ENCODE results near the gene SMPD3.

DNA sequence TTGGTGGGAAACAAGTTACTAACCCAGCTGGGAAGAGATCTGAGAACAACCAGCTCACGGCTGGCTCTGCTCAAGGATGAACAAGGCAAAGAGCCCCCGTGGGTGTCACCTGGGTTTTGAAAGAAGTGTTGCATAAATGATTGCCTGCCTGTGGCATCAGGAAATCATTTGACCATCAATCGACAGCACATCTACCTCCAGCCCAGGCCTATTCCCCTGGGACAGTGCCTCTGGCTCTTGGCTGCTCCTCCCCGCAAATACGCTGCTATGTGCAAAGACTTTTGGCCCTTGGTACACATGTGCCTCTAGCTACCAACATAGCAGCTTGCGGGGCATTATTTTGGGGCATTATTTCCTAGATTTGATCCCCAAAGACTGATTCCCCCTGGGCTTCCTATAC is 39.4 kb upstream of the SMPD3 start:
- TF ChIP-seq POLR2A (IDR thresholded peaks at IDR 0.05) = no peak
- TF ChIP-seq, protein P1, sequence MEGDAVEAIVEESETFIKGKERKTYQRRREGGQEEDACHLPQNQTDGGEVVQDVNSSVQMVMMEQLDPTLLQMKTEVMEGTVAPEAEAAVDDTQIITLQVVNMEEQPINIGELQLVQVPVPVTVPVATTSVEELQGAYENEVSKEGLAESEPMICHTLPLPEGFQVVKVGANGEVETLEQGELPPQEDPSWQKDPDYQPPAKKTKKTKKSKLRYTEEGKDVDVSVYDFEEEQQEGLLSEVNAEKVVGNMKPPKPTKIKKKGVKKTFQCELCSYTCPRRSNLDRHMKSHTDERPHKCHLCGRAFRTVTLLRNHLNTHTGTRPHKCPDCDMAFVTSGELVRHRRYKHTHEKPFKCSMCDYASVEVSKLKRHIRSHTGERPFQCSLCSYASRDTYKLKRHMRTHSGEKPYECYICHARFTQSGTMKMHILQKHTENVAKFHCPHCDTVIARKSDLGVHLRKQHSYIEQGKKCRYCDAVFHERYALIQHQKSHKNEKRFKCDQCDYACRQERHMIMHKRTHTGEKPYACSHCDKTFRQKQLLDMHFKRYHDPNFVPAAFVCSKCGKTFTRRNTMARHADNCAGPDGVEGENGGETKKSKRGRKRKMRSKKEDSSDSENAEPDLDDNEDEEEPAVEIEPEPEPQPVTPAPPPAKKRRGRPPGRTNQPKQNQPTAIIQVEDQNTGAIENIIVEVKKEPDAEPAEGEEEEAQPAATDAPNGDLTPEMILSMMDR (IDR thresholded peaks at IDR 0.05) = no peak
